H1 (cell line): ENCODE data around the gene TSPAN17. TPM values are rescaled to one million over a fixed set of nuclear protein-coding genes. Genes with fewer than 3 reads are reported as not detected.
A peak's percentile ranks its signal among the peaks of the same experiment; 100 is the strongest.

Experiments used
- CTCF ChIA-PET: fragments of 300-600 bp; sonication (Branson Sonifier 250); formaldehyde crosslinking; loops from one replicate; lab custom pipeline; 2021; ENCODE audit not compliant: partially characterized antibody; lab: Charles Lee
- POLR2A ChIA-PET: fragments of 300-600 bp; sonication (Branson Sonifier 250); formaldehyde crosslinking; loops from one replicate; lab custom pipeline; 2021; ENCODE audit warnings: inconsistent platforms; ENCODE audit not compliant: partially characterized antibody; lab: Charles Lee
- DNase-seq, 2 experiments: peaks; one replicate each; pipeline versions ENCODE4 v3.0.0 to v3.0.0-alpha.2; 2010 to 2022; ENCODE audit warnings: low spot score in 2 of 2, low read depth in 1 of 2, mixed read lengths in 1 of 2
- FAIRE-seq: peaks from 2 replicates; lab custom pipeline; 2011; peaks lifted over from hg19 to GRCh38; lab: Jason Lieb, UNC
- H2AFZ ChIP-seq: 2 replicates; pipeline ENCODE4 v1.8.1; 2012; ENCODE audit warnings: low read length, inconsistent platforms
- H2AK5ac ChIP-seq: 2 replicates; pipeline ENCODE4 v1.6.1; 2013; ENCODE audit warnings: low read depth, low read length
- H2BK120ac ChIP-seq: replicated peaks from 2 replicates; pipeline ENCODE3; 2013; ENCODE audit warnings: low read depth, low read length, inconsistent platforms
- H2BK12ac ChIP-seq: 2 replicates; pipeline ENCODE4 v1.6.1; 2013; ENCODE audit warnings: low read depth, low read length
- H2BK15ac ChIP-seq: 2 replicates; pipeline ENCODE4 v1.6.1; 2013; ENCODE audit warnings: low read length
- H2BK20ac ChIP-seq: 2 replicates; pipeline ENCODE4 v1.6.1; 2013; ENCODE audit warnings: low read length
- H2BK5ac ChIP-seq: 2 replicates; pipeline ENCODE4 v1.6.1; 2013; ENCODE audit warnings: low read depth, low read length
- H3K14ac ChIP-seq: 2 replicates; pipeline ENCODE4 v1.6.1; 2013; ENCODE audit warnings: inconsistent platforms; ENCODE audit not compliant: insufficient read length
- H3K18ac ChIP-seq: 2 replicates; pipeline ENCODE4 v1.6.1; 2013; ENCODE audit warnings: low read length; ENCODE audit errors: extremely low read depth
- H3K23ac ChIP-seq: 2 replicates; pipeline ENCODE4 v1.6.1; 2013; ENCODE audit warnings: inconsistent platforms; ENCODE audit not compliant: insufficient read length
- H3K23me2 ChIP-seq: 2 replicates; pipeline ENCODE4 v1.6.1; 2013; ENCODE audit warnings: low read depth, low read length
- H3K27ac ChIP-seq: 2 replicates; pipeline ENCODE4 v1.6.1; 2011; ENCODE audit warnings: low read depth, low read length, inconsistent platforms
- H3K27me3 ChIP-seq, 4 experiments: replicated peaks in 1 of 4; 1 replicate in 1 of 4; 2 replicates in 3 of 4; pipeline versions ENCODE4 v1.6.1 to v1.8.1; 2011 to 2013; ENCODE audit warnings: low read length in 3 of 4, mild to moderate bottlenecking in 3 of 4, inconsistent platforms in 2 of 4, mixed read lengths in 2 of 4, moderate library complexity in 1 of 4; ENCODE audit not compliant: control insufficient read depth in 3 of 4, insufficient read depth in 3 of 4; ENCODE audit errors: extremely low read depth in 1 of 4
- H3K36me3 ChIP-seq, 4 experiments: 2 replicates each; pipeline versions ENCODE4 v1.6.1 to v1.8.1; 2011 to 2013; ENCODE audit warnings: mild to moderate bottlenecking in 4 of 4, low read length in 3 of 4, moderate library complexity in 2 of 4, control low read depth in 1 of 4, inconsistent platforms in 1 of 4; ENCODE audit not compliant: insufficient read depth in 4 of 4, control insufficient read depth in 2 of 4
- H3K4ac ChIP-seq: replicated peaks from 2 replicates; pipeline ENCODE3; 2013; ENCODE audit warnings: low read length, low read depth, mixed read lengths, inconsistent platforms; ENCODE audit not compliant: insufficient read length
- H3K4me1 ChIP-seq, 4 experiments: replicated peaks in 1 of 4; 1 replicate in 1 of 4; 2 replicates in 3 of 4; pipeline versions ENCODE4 v1.6.1 to v1.8.1; 2011 to 2013; ENCODE audit warnings: low read length in 3 of 4, inconsistent platforms in 2 of 4, mixed read lengths in 1 of 4; ENCODE audit not compliant: insufficient read depth in 4 of 4, control insufficient read depth in 3 of 4
- H3K4me2 ChIP-seq, 2 experiments: 2 replicates each; pipeline versions ENCODE4 v1.6.1 to v1.8.1; 2011 to 2013; ENCODE audit warnings: low read depth in 2 of 2, low read length in 2 of 2, control low read depth in 1 of 2, inconsistent platforms in 1 of 2, mild to moderate bottlenecking in 1 of 2; ENCODE audit not compliant: insufficient read depth in 1 of 2
- H3K4me3 ChIP-seq, 4 experiments: fragments of 200-600, 300-600 bp in 1 of 4; sonication (generic), shearing (Covaris generic), sonication (Bioruptor Twin) in 1 of 4; 2 replicates each; pipeline versions ENCODE4 v1.5.1 to v1.8.1; 2011 to 2016; ENCODE audit warnings: low read length in 4 of 4, low read depth in 3 of 4, control low read depth in 2 of 4, inconsistent platforms in 2 of 4, mild to moderate bottlenecking in 2 of 4, mixed read lengths in 1 of 4, moderate library complexity in 1 of 4; ENCODE audit not compliant: insufficient read depth in 2 of 4; ENCODE audit errors: extremely low read depth in 1 of 4
- H3K56ac ChIP-seq: replicated peaks from 2 replicates; pipeline ENCODE3; 2013; ENCODE audit warnings: low read depth, mild to moderate bottlenecking, mixed read lengths, low read length, inconsistent platforms; ENCODE audit not compliant: insufficient read length
- H3K79me1 ChIP-seq: 2 replicates; pipeline ENCODE4 v1.6.1; 2013; ENCODE audit warnings: low read depth, low read length, control low read depth
- H3K79me2 ChIP-seq, 2 experiments: 2 replicates each; pipeline versions ENCODE4 v1.6.1 to v1.8.1; 2012 to 2013; ENCODE audit warnings: low read length in 2 of 2, mild to moderate bottlenecking in 2 of 2, inconsistent platforms in 1 of 2; ENCODE audit not compliant: insufficient read depth in 2 of 2, control insufficient read depth in 1 of 2
- H3K9ac ChIP-seq, 4 experiments: replicated peaks in 1 of 4; 1 replicate in 1 of 4; 2 replicates in 3 of 4; pipeline versions ENCODE4 v1.6.1 to v1.8.1; 2011 to 2013; ENCODE audit warnings: low read depth in 3 of 4, low read length in 3 of 4, control low read depth in 2 of 4, mild to moderate bottlenecking in 2 of 4, moderate library complexity in 2 of 4, inconsistent platforms in 1 of 4; ENCODE audit errors: extremely low read depth in 1 of 4
- H3K9me3 ChIP-seq, 2 experiments: 2 replicates each; pipeline versions ENCODE4 v1.6.1 to v1.8.1; 2012 to 2013; ENCODE audit warnings: mild to moderate bottlenecking in 2 of 2, moderate library complexity in 2 of 2, control low read depth in 1 of 2, inconsistent platforms in 1 of 2, low read depth in 1 of 2, low read length in 1 of 2, mixed read lengths in 1 of 2; ENCODE audit not compliant: insufficient read depth in 2 of 2
- H4K20me1 ChIP-seq, 2 experiments: replicated peaks in 1 of 2; 2 replicates each; pipeline versions ENCODE3 to v1.8.1; 2011 to 2013; ENCODE audit warnings: inconsistent platforms in 2 of 2, low read length in 2 of 2, mild to moderate bottlenecking in 1 of 2; ENCODE audit not compliant: insufficient read depth in 2 of 2, control insufficient read depth in 1 of 2
- H4K5ac ChIP-seq: 2 replicates; pipeline ENCODE4 v1.6.1; 2013; ENCODE audit warnings: low read length, low read depth, mixed read lengths, inconsistent platforms; ENCODE audit not compliant: insufficient read length
- H4K8ac ChIP-seq: 2 replicates; pipeline ENCODE4 v1.8.0; 2013; ENCODE audit warnings: mild to moderate bottlenecking, moderate library complexity, low read length, inconsistent platforms; ENCODE audit not compliant: insufficient read depth; ENCODE audit errors: extremely low read depth
- H4K91ac ChIP-seq: replicated peaks from 2 replicates; pipeline ENCODE3; 2013; ENCODE audit warnings: low read length, mixed read lengths, inconsistent platforms; ENCODE audit not compliant: insufficient read length
- CREB1 ChIP-seq: IDR thresholded peaks from 2 replicates; pipeline ENCODE4 v1.6.1; 2012; ENCODE audit warnings: inconsistent platforms
- CTCF ChIP-seq, 3 experiments: IDR thresholded peaks; 1 replicate in 2 of 3; 2 replicates in 1 of 3; pipeline versions ENCODE4 v1.5.1 to v1.6.1; 2011; ENCODE audit warnings: low read length in 3 of 3, mild to moderate bottlenecking in 3 of 3, inconsistent platforms in 2 of 3, low read depth in 1 of 3, moderate library complexity in 1 of 3; ENCODE audit not compliant: insufficient read depth in 1 of 3; ENCODE audit errors: control extremely low read depth in 1 of 3
- EP300 ChIP-seq, 2 experiments: IDR thresholded peaks; 1 replicate in 1 of 2; 2 replicates in 1 of 2; pipeline ENCODE4 v1.6.1; 2011 to 2012; ENCODE audit warnings: low read depth in 2 of 2, low read length in 2 of 2, mild to moderate bottlenecking in 2 of 2, borderline replicate concordance in 1 of 2, inconsistent platforms in 1 of 2, moderate library complexity in 1 of 2
- RAD21 ChIP-seq, 2 experiments: IDR thresholded peaks in 1 of 2; conservative IDR thresholded peaks in 1 of 2; 2 replicates each; pipeline ENCODE4 v1.6.1; 2011; ENCODE audit warnings: low read depth in 2 of 2, low read length in 2 of 2, improper control_type of control experiment in 1 of 2, inconsistent platforms in 1 of 2, mild to moderate bottlenecking in 1 of 2, moderate library complexity in 1 of 2
- SIX5 ChIP-seq: IDR thresholded peaks from 2 replicates; pipeline ENCODE4 v1.6.1; 2011; ENCODE audit warnings: mild to moderate bottlenecking, low read depth, low read length
- SRF ChIP-seq: IDR thresholded peaks from 2 replicates; pipeline ENCODE4 v1.6.1; 2011; ENCODE audit warnings: mild to moderate bottlenecking, low read depth, low read length, moderate library complexity
- WGBS, 2 experiments: shearing (Covaris generic) in 1 of 2; methylation state at CpG; one replicate each; pipeline versions ENCODE4 v1.1.6 to v1.1.7; 2013 to 2015; ENCODE audit warnings: low lambda C conversion rate in 2 of 2, mixed read lengths in 2 of 2, inconsistent platforms in 1 of 2, low coverage in 1 of 2, missing lambda C conversion rate in 1 of 2; ENCODE audit not compliant: insufficient replicate concordance in 2 of 2, insufficient coverage in 1 of 2, insufficient read length in 1 of 2; ENCODE audit errors: extremely low coverage in 1 of 2, missing lambda C conversion rate in 1 of 2; 5-methylcytosine and 5-hydroxymethylcytosine counted together
- polyA plus RNA-seq, 7 experiments: library from polyadenylated mRNA; depleted of rRNA in 3 of 7; stranded (reverse) in 5 of 7; unstranded in 2 of 7; fragments of >200 nt in 5 of 7; fragments of 200-250 nt in 2 of 7; gene quantifications; 1 replicate in 5 of 7; 2 replicates in 1 of 7; 4 replicates in 1 of 7; pipeline versions ENCODE4 v1.2.1 to v1.2.3, GENCODE V29; 2011 to 2013; ENCODE audit warnings: missing spikeins in 2 of 7, mixed read lengths in 2 of 7
- total RNA-seq: library from RNA; stranded (reverse); fragmentation: NEBNext Ultra II Directional; extraction: Animal tissue kit (Norgen Biotek cat#: 25700); gene quantifications from 2 replicates; pipeline ENCODE4 v1.2.1, GENCODE V29; 2021

Gene TSPAN17
- total and polyA plus RNA-seq, 2 of the 8 experiments (the other 6 are each of a cell fraction or from before 2014, with no cell fraction given): 41.5 to 53.7 TPM

- Histone ChIP-seq H3K9me3 (no peaks in the 10 kb centered on the region), H2AFZ (no peak overlapping the region), H3K4ac (no peak overlapping the region), H3K4me2 (no peak overlapping the region), H4K91ac (no peak overlapping the region), H3K79me1 (no peaks in the 10 kb centered on the region), H3K9ac (no peak overlapping the region), H3K4me1 (peaks cover 0 to 22% (median 13%) of the 10 kb centered on the region in 4 experiments; a peak in 6 of 7 replicates), H3K79me2 (no peaks in the 10 kb centered on the region), H2BK20ac (no peak overlapping the region), H2AK5ac (no peak overlapping the region), H3K23ac (no peak overlapping the region), H2BK12ac (no peak overlapping the region), H3K23me2 (no peaks in the 10 kb centered on the region), H4K5ac (no peak overlapping the region), H4K8ac (no peak overlapping the region), H3K14ac (no peak overlapping the region), H3K27ac (no peak overlapping the region), H3K27me3 (no peaks in the 10 kb centered on the region; a peak in 1 of 7 replicates), H3K18ac (no peak overlapping the region), H2BK5ac (no peak overlapping the region), H3K36me3 (no peaks in the 10 kb centered on the region), H3K56ac (no peak overlapping the region), H4K20me1 (no peaks in the 10 kb centered on the region), H2BK15ac (no peak overlapping the region), H2BK120ac (no peak overlapping the region), H3K4me3 (no peak overlapping the region)
- TF ChIP-seq SIX5: no peak
- TF ChIP-seq CTCF (IDR thresholded peaks at IDR 0.05; ENCODE audit: control extremely low read depth in 1 of 3, insufficient read depth in 1 of 3, low read depth in 1 of 3, low read length in 3 of 3): peak in 2 of 3 experiments; percentile 21 to 28; a peak in 2 of 4 replicates
- peak in 1 of 2 experiments; percentile 33; a peak in 1 of 4 replicates for TF ChIP-seq RAD21 (IDR thresholded peaks at IDR 0.05 in 1 of 2, conservative IDR thresholded peaks at IDR 0.05 in 1 of 2; ENCODE audit: low read depth in 2 of 2, low read length in 2 of 2)
- TF ChIP-seq SRF: no peak
- no peak for TF ChIP-seq EP300 (IDR thresholded peaks at IDR 0.05; ENCODE audit: borderline replicate concordance in 1 of 2, low read depth in 2 of 2, low read length in 2 of 2)
- no peak for TF ChIP-seq CREB1
- ChIA-PET POLR2A (interaction anchor here (1.0 to 1.9 kb wide), 2 partner anchors 19 to 21 kb away, joined by 3 to 5 read pairs; no protein-coding TSS in a partner anchor), CTCF (interaction anchor here (1.0 to 35.1 kb wide), 9 partner anchors 9 to 216 kb away, joined by 3 to 859 read pairs (median 4); no protein-coding TSS in a partner anchor)
- DNase-seq: no peak
- 86% methylated on average over 7 of the region's 7 CpGs; no CpG with 5 or more reads in 1 of the 2 experiments for WGBS, 2 experiments
- FAIRE-seq: no peak
Observed at GRCh38 chr5:176667637-176668036, 20.4 kb downstream of the TSPAN17 start.
